CD8-positive, alpha-beta memory T cell (primary cell): ENCODE results near the gene GEMIN8. TPM values are rescaled to one million over a fixed set of nuclear protein-coding genes. Genes with fewer than 3 reads are reported as not detected.

ENCODE experiments used
- CTCF ChIA-PET: fragments of 350-600 bp; sonication (Branson Sonifier 250); formaldehyde crosslinking; loops from one replicate; lab custom pipeline; 2021; ENCODE audit warnings: antibody characterized with exemption; lab: Charles Lee
- POLR2A ChIA-PET: fragments of 350-600 bp; sonication (Branson Sonifier 250); formaldehyde crosslinking; loops from one replicate; lab custom pipeline; 2021; ENCODE audit warnings: antibody characterized with exemption; lab: Charles Lee
- DNase-seq, 5 donors: peaks; one replicate each; pipeline versions ENCODE4 v3.0.0 to v3.0.0-alpha.2; 2020 to 2022; ENCODE audit warnings: mixed read lengths in 1 of 5
- H3K27ac ChIP-seq: one replicate; pipeline ENCODE4 v1.7.0; 2013; ENCODE audit warnings: low read depth, mild to moderate bottlenecking, low read length, moderate library complexity
- H3K27me3 ChIP-seq: 2 replicates; pipeline ENCODE4 v1.7.0; 2013; ENCODE audit warnings: low read length, mild to moderate bottlenecking; ENCODE audit not compliant: insufficient read depth, poor library complexity, severe bottlenecking
- H3K36me3 ChIP-seq: 2 replicates; pipeline ENCODE4 v1.7.0; 2013; ENCODE audit warnings: mild to moderate bottlenecking, low read length, moderate library complexity; ENCODE audit not compliant: insufficient read depth
- H3K4me1 ChIP-seq: 2 replicates; pipeline ENCODE4 v1.7.0; 2013; ENCODE audit warnings: mild to moderate bottlenecking, low read length, moderate library complexity; ENCODE audit not compliant: insufficient read depth
- H3K4me3 ChIP-seq: 2 replicates; pipeline ENCODE4 v1.7.0; 2013; ENCODE audit warnings: mild to moderate bottlenecking, low read length
- H3K9me3 ChIP-seq: 2 replicates; pipeline ENCODE4 v1.7.0; 2013; ENCODE audit warnings: mild to moderate bottlenecking, low read length
- H3K27ac Mint-ChIP-seq, 8 donors: one replicate each; pipeline ENCODE4 v1.8.0; 2020 to 2021; ENCODE audit warnings: mixed read lengths in 8 of 8, mild to moderate bottlenecking in 6 of 8, inconsistent platforms in 3 of 8, moderate library complexity in 3 of 8
- H3K27me3 Mint-ChIP-seq, 2 donors: one replicate each; pipeline ENCODE4 v1.8.0; 2020 to 2021; ENCODE audit warnings: mixed read lengths in 2 of 2, mild to moderate bottlenecking in 1 of 2, moderate library complexity in 1 of 2
- H3K36me3 Mint-ChIP-seq, 3 donors: one replicate each; pipeline ENCODE4 v1.8.0; 2020 to 2021; ENCODE audit warnings: mixed read lengths in 3 of 3, inconsistent platforms in 1 of 3, mild to moderate bottlenecking in 1 of 3
- H3K4me1 Mint-ChIP-seq, 3 donors: one replicate each; pipeline ENCODE4 v1.8.0; 2020 to 2021; ENCODE audit warnings: mixed read lengths in 3 of 3, inconsistent platforms in 1 of 3, mild to moderate bottlenecking in 1 of 3
- H3K4me3 Mint-ChIP-seq, 7 donors: one replicate each; pipeline ENCODE4 v1.8.0; 2020 to 2021; ENCODE audit warnings: mixed read lengths in 7 of 7, mild to moderate bottlenecking in 6 of 7, moderate library complexity in 4 of 7, inconsistent platforms in 2 of 7
- H3K9me3 Mint-ChIP-seq, 5 donors: one replicate each; pipeline ENCODE4 v1.8.0; 2020 to 2022; ENCODE audit warnings: mixed read lengths in 5 of 5, mild to moderate bottlenecking in 3 of 5, moderate library complexity in 2 of 5, inconsistent platforms in 1 of 5
- polyA plus RNA-seq: library from polyadenylated mRNA; unstranded; fragments of 300-500 nt; fragmentation: Illumina TruSeq; gene quantifications from one replicate; pipeline ENCODE4 v1.2.3, GENCODE V29; 2021
- total RNA-seq, 2 experiments: library from RNA; stranded (reverse); gene quantifications; one replicate each; pipeline ENCODE4 v1.2.3, GENCODE V29; 2021

Gene GEMIN8
- total and polyA plus RNA-seq, 3 experiments from 2014 or later, result 10.4 to 27.9 (median 13.3) TPM

- Mint-ChIP-seq H3K4me3 (peak overlapping the region; percentile 90 to 98 (median 96)), H3K4me1 (peaks cover 42 to 47% (median 47%) of the 10 kb centered on the region in 3 donors), H3K36me3 (peaks cover 0 to 5% (median 4%) of the 10 kb centered on the region in 3 donors), H3K27me3 (peaks cover 4 to 8% of the 10 kb centered on the region in 2 donors), H3K9me3 (no peaks in the 10 kb centered on the region), H3K27ac (peak overlapping the region; percentile 98 to 100 (median 100))
- Histone ChIP-seq H3K9me3 (no peaks in the 10 kb centered on the region), H3K4me1 (peaks cover 34% of the 10 kb centered on the region), H3K36me3 (no peaks in the 10 kb centered on the region), H3K27me3 (no peaks in the 10 kb centered on the region), H3K4me3 (peak overlapping the region; percentile 62), H3K27ac (peak overlapping the region; percentile 88)
- no peak for DNase-seq
- ChIA-PET CTCF (interaction anchor here (0.8 to 1.4 kb wide), 3 partner anchors 376 to 524 kb away, joined by 3 to 4 read pairs (median 3); partner anchors contain the start of gene TCEANC), POLR2A (interaction anchor here (0.8 kb wide), 1 partner anchor 293 kb away, joined by 3 read pairs; no protein-coding TSS in a partner anchor)
Measured at GRCh38 chrX:14029039-14029424, 660 bp downstream of the GEMIN8 start.

GRCh38 chrX:14028473-14028872, 1.2 kb downstream of the GEMIN8 start:
- Mint-ChIP-seq H3K27me3 (peaks cover 0 to 5% of the 10 kb centered on the region in 2 donors), H3K4me3 (peak overlapping the region; percentile 90 to 98 (median 96)), H3K9me3 (no peaks in the 10 kb centered on the region), H3K27ac (peak overlapping the region in 7 of 8 donors; percentile 98 to 100 (median 100)), H3K4me1 (peaks cover 42 to 47% (median 47%) of the 10 kb centered on the region in 3 donors), H3K36me3 (peaks cover 0 to 5% (median 4%) of the 10 kb centered on the region in 3 donors)
- H3K4me1 ChIP-seq, result peaks cover 34% of the 10 kb centered on the region
- peak overlapping the region; percentile 62 for H3K4me3 ChIP-seq
- H3K27ac ChIP-seq, result peak overlapping the region; percentile 88
- POLR2A ChIA-PET, result no interaction called here
- CTCF ChIA-PET, result interaction anchor here (1.3 kb wide), 1 partner anchor 522 kb away, joined by 4 read pairs; no protein-coding TSS in a partner anchor
- H3K27me3 ChIP-seq, result no peaks in the 10 kb centered on the region
- DNase-seq, result no peak
- H3K9me3 ChIP-seq, result no peaks in the 10 kb centered on the region
- H3K36me3 ChIP-seq, result no peaks in the 10 kb centered on the region

- Histone ChIP-seq H3K4me3 (no peak overlapping the region), H3K27ac (no peak overlapping the region), H3K36me3 (no peaks in the 10 kb centered on the region), H3K9me3 (no peaks in the 10 kb centered on the region), H3K27me3 (no peaks in the 10 kb centered on the region), H3K4me1 (peaks cover 29% of the 10 kb centered on the region)
- Mint-ChIP-seq H3K4me1 (peaks cover 38 to 43% (median 42%) of the 10 kb centered on the region in 3 donors), H3K27ac (peak overlapping the region in 5 of 8 donors; percentile 2 to 98 (median 40)), H3K36me3 (peaks cover 0 to 5% (median 4%) of the 10 kb centered on the region in 3 donors), H3K4me3 (peak overlapping the region in 1 of 7 donors; percentile 16), H3K9me3 (no peaks in the 10 kb centered on the region), H3K27me3 (peaks cover 0 to 5% of the 10 kb centered on the region in 2 donors)
- POLR2A ChIA-PET, result no interaction called here
- CTCF ChIA-PET, result no interaction called here
- DNase-seq, result no peak
Measured at GRCh38 chrX:14027511-14028019, 2.1 kb downstream of the GEMIN8 start.

GRCh38 chrX:14027036-14027435, 2.7 kb downstream of the GEMIN8 start:
- POLR2A ChIA-PET, result no interaction called here
- H3K27ac ChIP-seq, result no peak overlapping the region

GRCh38 chrX:14026121-14026520, 3.6 kb downstream of the GEMIN8 start:
- peaks cover 34 to 37% (median 36%) of the 10 kb centered on the region in 3 donors for H3K4me1 Mint-ChIP-seq
- peaks cover 21% of the 10 kb centered on the region for H3K4me1 ChIP-seq
- no peaks in the 10 kb centered on the region for H3K9me3 ChIP-seq
- H3K36me3 ChIP-seq, result no peaks in the 10 kb centered on the region
- no peak overlapping the region for H3K4me3 ChIP-seq
- CTCF ChIA-PET, result no interaction called here
- peaks cover 0 to 3% of the 10 kb centered on the region in 2 donors for H3K27me3 Mint-ChIP-seq
- no peak for DNase-seq
- H3K4me3 Mint-ChIP-seq, result no peak overlapping the region
- peaks cover 0 to 2% (median 0%) of the 10 kb centered on the region in 5 donors for H3K9me3 Mint-ChIP-seq
- H3K27ac ChIP-seq, result no peak overlapping the region
- POLR2A ChIA-PET, result interaction anchor here (0.6 kb wide), 1 partner anchor 33 kb away, joined by 3 read pairs; no protein-coding TSS in a partner anchor
- H3K36me3 Mint-ChIP-seq, result peaks cover 0 to 8% (median 6%) of the 10 kb centered on the region in 3 donors
- H3K27ac Mint-ChIP-seq, result peak overlapping the region in 2 of 8 donors; percentile 26 to 37
- no peaks in the 10 kb centered on the region for H3K27me3 ChIP-seq

More at GRCh38 chrX:14027036-14027435, 2.7 kb downstream of the GEMIN8 start:
- Histone ChIP-seq H3K4me3 (no peak overlapping the region), H3K4me1 (peaks cover 25% of the 10 kb centered on the region), H3K36me3 (no peaks in the 10 kb centered on the region), H3K9me3 (no peaks in the 10 kb centered on the region), H3K27me3 (no peaks in the 10 kb centered on the region)
- Mint-ChIP-seq H3K27me3 (peaks cover 0 to 5% of the 10 kb centered on the region in 2 donors), H3K4me1 (peaks cover 34 to 38% (median 37%) of the 10 kb centered on the region in 3 donors), H3K4me3 (peak overlapping the region in 1 of 7 donors; percentile 16), H3K27ac (peak overlapping the region in 5 of 8 donors; percentile 2 to 98 (median 42)), H3K9me3 (peaks cover 0 to 2% (median 0%) of the 10 kb centered on the region in 5 donors), H3K36me3 (peaks cover 0 to 6% (median 5%) of the 10 kb centered on the region in 3 donors)
- peak in 1 of 5 donors; percentile 20 for DNase-seq
- CTCF ChIA-PET, result no interaction called here

GRCh38 chrX:14022019-14022418, 7.7 kb downstream of the GEMIN8 start:
- Histone ChIP-seq H3K27ac (no peak overlapping the region), H3K4me3 (no peak overlapping the region), H3K9me3 (no peaks in the 10 kb centered on the region), H3K36me3 (no peaks in the 10 kb centered on the region), H3K27me3 (no peaks in the 10 kb centered on the region), H3K4me1 (peaks cover 4% of the 10 kb centered on the region)
- Mint-ChIP-seq H3K4me1 (peaks cover 6 to 9% (median 9%) of the 10 kb centered on the region in 3 donors), H3K36me3 (peaks cover 0 to 34% (median 12%) of the 10 kb centered on the region in 3 donors), H3K9me3 (peaks cover 0 to 2% (median 0%) of the 10 kb centered on the region in 5 donors), H3K27me3 (no peaks in the 10 kb centered on the region), H3K4me3 (no peak overlapping the region), H3K27ac (no peak overlapping the region)
- ChIA-PET POLR2A (no interaction called here), CTCF (no interaction called here)
- DNase-seq, result no peak

- CTCF ChIA-PET, result no interaction called here
- no peaks in the 10 kb centered on the region for H3K27me3 Mint-ChIP-seq
- H3K4me3 Mint-ChIP-seq, result no peak overlapping the region
Measured at GRCh38 chrX:14017399-14017798, 12.3 kb downstream of the GEMIN8 start.

GRCh38 chrX:14015941-14016340, 13.8 kb downstream of the GEMIN8 start:
- no peaks in the 10 kb centered on the region for H3K36me3 ChIP-seq
- H3K27ac Mint-ChIP-seq, result no peak overlapping the region
- CTCF ChIA-PET, result no interaction called here
- no peak overlapping the region for H3K27ac ChIP-seq
- DNase-seq, result no peak
- no peak overlapping the region for H3K4me3 Mint-ChIP-seq
- POLR2A ChIA-PET, result no interaction called here
- no peaks in the 10 kb centered on the region for H3K27me3 ChIP-seq
- no peak overlapping the region for H3K4me3 ChIP-seq
- no peaks in the 10 kb centered on the region for H3K4me1 ChIP-seq
- no peaks in the 10 kb centered on the region for H3K27me3 Mint-ChIP-seq
- peaks cover 0 to 53% (median 26%) of the 10 kb centered on the region in 3 donors for H3K36me3 Mint-ChIP-seq
- peaks cover 0 to 6% (median 0%) of the 10 kb centered on the region in 3 donors for H3K4me1 Mint-ChIP-seq
- no peaks in the 10 kb centered on the region for H3K9me3 ChIP-seq
- no peaks in the 10 kb centered on the region for H3K9me3 Mint-ChIP-seq

More at GRCh38 chrX:14017399-14017798, 12.3 kb downstream of the GEMIN8 start:
- H3K9me3 Mint-ChIP-seq, result peaks cover 0 to 2% (median 0%) of the 10 kb centered on the region in 5 donors
- H3K27me3 ChIP-seq, result no peaks in the 10 kb centered on the region
- no peaks in the 10 kb centered on the region for H3K4me1 ChIP-seq
- H3K4me1 Mint-ChIP-seq, result peaks cover 0 to 6% (median 0%) of the 10 kb centered on the region in 3 donors
- no peaks in the 10 kb centered on the region for H3K9me3 ChIP-seq
- no peaks in the 10 kb centered on the region for H3K36me3 ChIP-seq
- DNase-seq, result no peak
- H3K36me3 Mint-ChIP-seq, result peaks cover 0 to 55% (median 27%) of the 10 kb centered on the region in 3 donors
- no peak overlapping the region for H3K27ac Mint-ChIP-seq
- POLR2A ChIA-PET, result no interaction called here
- no peak overlapping the region for H3K27ac ChIP-seq
- no peak overlapping the region for H3K4me3 ChIP-seq
